Activated naive CD4-positive, alpha-beta T cell treated with anti-CD3 and anti-CD28 coated beads for 36 hours (primary cell): Measurements from ENCODE around the gene MOV10L1. TPM values are rescaled to one million over a fixed set of nuclear protein-coding genes. Genes with fewer than 3 reads are reported as not detected.

Experiments
- CTCF ChIA-PET: fragments of 350-600 bp; sonication (Branson Sonifier 250); formaldehyde crosslinking; loops from one replicate; lab custom pipeline; 2021; ENCODE audit warnings: antibody characterized with exemption; lab: Charles Lee
- DNase-seq: peaks from one replicate; pipeline ENCODE4 v3.0.0-alpha.2; 2020
- H3K27ac Mint-ChIP-seq: one replicate; pipeline ENCODE4 v1.8.0; 2021; ENCODE audit warnings: mild to moderate bottlenecking, mixed read lengths
- H3K27me3 Mint-ChIP-seq: one replicate; pipeline ENCODE4 v1.8.0; 2021; ENCODE audit warnings: low read depth, mixed read lengths
- H3K36me3 Mint-ChIP-seq: one replicate; pipeline ENCODE4 v1.8.0; 2021; ENCODE audit warnings: low read depth, mixed read lengths
- H3K4me1 Mint-ChIP-seq: one replicate; pipeline ENCODE4 v1.8.0; 2021; ENCODE audit warnings: low read depth, mixed read lengths
- H3K4me3 Mint-ChIP-seq: one replicate; pipeline ENCODE4 v1.8.0; 2021; ENCODE audit warnings: mild to moderate bottlenecking, moderate library complexity, mixed read lengths
- H3K9me3 Mint-ChIP-seq: one replicate; pipeline ENCODE4 v1.8.0; 2021; ENCODE audit warnings: mixed read lengths
- intact Hi-C: fragments of 100-400 bp; cut with micrococcal nuclease; formaldehyde crosslinking; loops from one replicate; pipeline ENCODE4 v1.15.1; 2023
- total RNA-seq, 2 experiments: library from RNA; stranded (reverse); gene quantifications; one replicate each; pipeline ENCODE4 v1.2.3, GENCODE V29; 2021

MOV10L1 gene
- total RNA-seq, 2 experiments from 2014 or later, result not detected

DNA sequence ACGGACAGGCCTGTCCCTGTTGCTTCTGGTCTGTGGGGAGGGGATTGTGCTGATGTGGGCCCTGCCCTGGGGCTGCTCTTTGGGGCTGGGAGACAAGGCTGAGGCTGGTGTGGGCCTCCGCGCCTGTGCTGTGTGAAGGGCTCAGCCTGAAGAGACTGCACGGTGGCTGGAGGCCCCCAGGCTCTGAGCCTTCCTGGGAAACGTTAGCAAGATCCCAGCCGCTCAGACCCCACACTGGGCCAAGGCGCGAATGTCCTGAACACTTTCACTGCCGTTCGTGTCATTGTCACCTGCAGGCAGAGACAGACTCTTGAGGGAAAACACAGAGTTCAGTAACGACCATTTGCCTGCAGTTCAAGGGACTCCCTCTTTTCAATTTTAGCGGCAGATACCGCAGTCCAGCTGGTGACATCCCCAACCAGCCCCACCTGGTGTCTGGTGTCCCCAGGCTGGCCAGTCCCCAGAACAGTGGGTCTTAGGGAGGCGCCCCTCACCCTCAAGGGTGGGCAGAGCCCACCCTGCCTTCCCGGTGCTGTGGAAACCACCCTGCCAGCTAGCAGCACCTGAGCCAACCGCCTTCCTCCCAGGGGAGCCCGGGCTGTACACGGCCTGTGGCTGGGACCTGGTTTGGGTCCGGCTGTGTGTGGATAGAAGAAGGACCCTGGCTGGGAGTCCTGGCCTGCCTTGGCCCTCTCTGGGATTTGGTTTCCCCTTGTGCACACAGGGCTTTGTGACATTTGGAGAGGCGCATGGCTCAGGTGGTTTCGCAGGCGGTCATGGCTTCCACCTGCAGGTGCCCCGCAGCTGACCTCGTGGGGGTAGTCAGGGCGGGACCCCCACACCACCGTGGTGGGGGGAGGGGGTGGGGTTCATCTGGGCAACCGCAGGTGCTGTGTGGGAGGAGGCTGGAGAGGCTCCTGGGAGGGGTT lies 86.4 kb downstream of the MOV10L1 start:
- CTCF ChIA-PET, result no interaction called here

DNA sequence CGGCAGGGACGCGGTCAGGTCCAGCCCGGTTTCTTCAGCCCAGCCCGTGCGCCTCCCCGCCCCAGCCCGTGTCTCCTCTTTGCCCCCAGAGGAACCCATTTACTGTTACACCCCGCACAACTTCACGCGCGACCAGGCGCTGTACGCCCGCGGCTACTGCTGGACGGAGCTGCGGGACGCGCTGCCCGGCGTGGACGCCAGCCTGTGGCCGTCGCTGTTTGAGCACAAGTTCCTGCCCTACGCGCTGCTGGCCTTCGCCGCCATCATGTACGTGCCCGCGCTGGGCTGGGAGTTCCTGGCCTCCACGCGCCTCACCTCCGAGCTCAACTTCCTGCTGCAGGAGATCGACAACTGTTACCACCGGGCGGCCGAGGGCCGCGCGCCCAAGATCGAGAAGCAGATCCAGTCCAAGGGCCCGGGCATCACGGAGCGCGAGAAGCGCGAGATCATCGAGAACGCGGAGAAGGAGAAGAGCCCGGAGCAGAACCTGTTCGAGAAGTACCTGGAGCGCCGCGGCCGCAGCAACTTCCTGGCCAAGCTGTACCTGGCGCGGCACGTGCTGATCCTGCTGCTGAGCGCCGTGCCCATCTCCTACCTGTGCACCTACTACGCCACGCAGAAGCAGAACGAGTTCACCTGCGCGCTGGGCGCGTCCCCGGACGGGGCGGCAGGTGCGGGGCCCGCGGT lies 87.2 kb downstream of the MOV10L1 start:
- no peaks in the 10 kb centered on the region for H3K9me3 Mint-ChIP-seq
- no peaks in the 10 kb centered on the region for H3K4me1 Mint-ChIP-seq
- no peak overlapping the region for H3K4me3 Mint-ChIP-seq
- no peak overlapping the region for H3K27ac Mint-ChIP-seq
- H3K27me3 Mint-ChIP-seq, result peaks cover 14% of the 10 kb centered on the region
- H3K36me3 Mint-ChIP-seq, result no peaks in the 10 kb centered on the region
- CTCF ChIA-PET, result no interaction called here
- intact Hi-C loops, result no loop called here
- DNase-seq, result no peak

More for the DNA sequence above, 86.4 kb downstream of the MOV10L1 start:
- H3K27ac Mint-ChIP-seq, result no peak overlapping the region
- peaks cover 17% of the 10 kb centered on the region for H3K27me3 Mint-ChIP-seq
- H3K36me3 Mint-ChIP-seq, result no peaks in the 10 kb centered on the region
- H3K4me1 Mint-ChIP-seq, result no peaks in the 10 kb centered on the region
- no peak for DNase-seq
- no peaks in the 10 kb centered on the region for H3K9me3 Mint-ChIP-seq
- intact Hi-C loops, result no loop called here
- H3K4me3 Mint-ChIP-seq, result no peak overlapping the region

DNA sequence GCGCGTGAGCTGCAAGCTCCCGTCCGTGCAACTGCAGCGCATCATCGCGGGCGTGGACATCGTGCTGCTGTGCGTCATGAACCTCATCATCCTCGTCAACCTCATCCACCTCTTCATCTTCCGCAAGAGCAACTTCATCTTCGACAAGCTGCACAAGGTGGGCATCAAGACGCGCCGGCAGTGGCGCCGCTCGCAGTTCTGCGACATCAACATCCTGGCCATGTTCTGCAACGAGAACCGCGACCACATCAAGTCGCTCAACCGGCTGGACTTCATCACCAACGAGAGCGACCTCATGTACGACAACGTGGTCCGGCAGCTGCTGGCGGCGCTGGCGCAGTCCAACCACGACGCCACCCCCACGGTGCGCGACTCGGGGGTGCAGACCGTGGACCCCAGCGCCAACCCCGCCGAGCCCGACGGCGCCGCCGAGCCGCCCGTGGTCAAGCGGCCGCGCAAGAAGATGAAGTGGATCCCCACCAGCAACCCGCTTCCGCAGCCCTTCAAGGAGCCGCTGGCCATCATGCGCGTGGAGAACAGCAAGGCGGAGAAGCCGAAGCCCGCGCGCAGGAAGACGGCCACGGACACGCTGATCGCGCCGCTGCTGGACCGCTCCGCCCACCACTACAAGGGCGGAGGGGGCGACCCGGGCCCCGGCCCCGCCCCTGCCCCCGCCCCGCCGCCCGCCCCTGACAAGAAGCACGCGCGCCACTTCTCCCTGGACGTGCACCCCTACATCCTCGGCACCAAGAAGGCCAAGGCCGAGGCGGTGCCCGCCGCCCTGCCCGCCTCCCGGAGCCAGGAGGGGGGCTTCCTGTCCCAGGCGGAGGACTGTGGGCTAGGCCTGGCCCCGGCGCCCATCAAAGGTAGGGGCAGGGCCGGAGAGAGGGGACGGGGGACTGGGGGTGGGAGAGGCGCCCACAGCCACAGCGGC lies 88.0 kb downstream of the MOV10L1 start:
- no peak overlapping the region for H3K4me3 Mint-ChIP-seq
- H3K27ac Mint-ChIP-seq, result no peak overlapping the region
- no peaks in the 10 kb centered on the region for H3K4me1 Mint-ChIP-seq
- DNase-seq, result no peak
- peaks cover 8% of the 10 kb centered on the region for H3K27me3 Mint-ChIP-seq
- CTCF ChIA-PET, result no interaction called here
- no peaks in the 10 kb centered on the region for H3K9me3 Mint-ChIP-seq
- H3K36me3 Mint-ChIP-seq, result no peaks in the 10 kb centered on the region
- intact Hi-C loops, result no loop called here

DNA sequence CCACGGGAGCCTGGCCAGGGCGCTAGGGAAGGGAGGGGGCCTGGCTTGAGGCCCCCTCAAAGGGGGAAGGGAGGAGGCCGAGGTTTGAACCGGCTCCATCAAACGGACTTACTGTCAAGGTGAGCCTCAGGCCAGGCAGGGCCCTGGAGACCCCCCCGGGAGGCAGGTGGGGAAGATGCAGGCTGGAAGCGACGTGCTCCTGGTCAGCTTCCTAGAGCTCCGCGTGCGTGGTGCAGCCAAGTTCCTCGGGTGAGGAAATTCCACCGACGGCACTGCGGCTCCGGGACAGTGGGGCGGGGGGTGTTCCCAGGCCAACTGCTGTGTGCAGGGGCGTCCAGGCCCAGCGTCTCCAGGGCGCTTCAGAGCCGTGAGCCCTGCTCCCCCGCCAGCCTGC lies 88.7 kb downstream of the MOV10L1 start:
- no peaks in the 10 kb centered on the region for H3K9me3 Mint-ChIP-seq
- H3K27ac Mint-ChIP-seq, result no peak overlapping the region
- peaks cover 8% of the 10 kb centered on the region for H3K27me3 Mint-ChIP-seq
- H3K4me1 Mint-ChIP-seq, result no peaks in the 10 kb centered on the region
- DNase-seq, result no peak
- no peak overlapping the region for H3K4me3 Mint-ChIP-seq
- H3K36me3 Mint-ChIP-seq, result no peaks in the 10 kb centered on the region
- CTCF ChIA-PET, result no interaction called here
- intact Hi-C loops, result no loop called here

DNA sequence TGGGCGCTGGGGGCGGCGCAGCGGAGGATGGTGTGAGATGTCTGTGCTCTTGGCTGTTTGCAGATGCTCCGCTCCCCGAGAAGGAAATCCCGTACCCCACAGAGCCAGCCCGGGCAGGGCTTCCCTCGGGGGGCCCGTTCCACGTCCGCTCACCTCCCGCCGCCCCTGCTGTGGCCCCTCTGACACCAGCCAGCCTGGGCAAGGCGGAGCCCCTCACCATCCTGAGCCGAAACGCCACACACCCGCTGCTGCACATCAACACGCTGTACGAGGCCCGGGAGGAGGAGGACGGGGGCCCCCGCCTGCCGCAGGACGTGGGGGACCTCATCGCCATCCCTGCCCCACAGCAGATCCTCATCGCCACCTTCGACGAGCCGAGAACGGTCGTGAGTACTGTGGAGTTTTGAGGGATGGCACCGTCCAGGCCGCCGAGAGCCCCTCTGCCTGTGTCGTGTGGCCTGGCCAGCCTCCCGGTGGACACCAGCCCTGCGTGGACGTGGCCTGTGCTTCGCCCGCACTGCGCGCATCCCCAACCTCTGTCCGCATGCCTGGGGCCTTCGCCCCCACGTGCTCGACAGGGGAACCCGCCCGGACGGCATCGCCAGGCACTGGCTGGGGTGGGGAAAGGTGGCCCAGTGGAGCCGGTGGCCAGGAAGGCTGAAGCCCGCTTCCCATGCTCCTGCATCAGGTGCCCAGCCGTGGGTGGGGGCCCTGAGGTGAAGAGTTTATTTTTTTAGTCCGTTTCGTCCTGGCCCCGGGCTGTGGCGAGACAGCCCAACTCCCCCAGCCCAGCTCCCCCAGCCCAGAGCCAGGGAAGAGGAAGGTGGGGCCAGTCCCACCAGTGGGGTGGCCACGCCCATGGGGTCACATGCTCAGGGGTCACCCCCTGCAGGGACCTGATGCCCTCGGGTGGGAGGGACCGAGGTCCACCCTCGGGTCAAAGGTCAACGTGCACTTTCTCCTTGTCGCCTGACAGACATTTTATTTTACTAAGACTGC lies 89.4 kb downstream of the MOV10L1 start:
- no peaks in the 10 kb centered on the region for H3K36me3 Mint-ChIP-seq
- H3K9me3 Mint-ChIP-seq, result no peaks in the 10 kb centered on the region
- intact Hi-C loops, result no loop called here
- no peak for DNase-seq
- H3K4me1 Mint-ChIP-seq, result no peaks in the 10 kb centered on the region
- no peak overlapping the region for H3K4me3 Mint-ChIP-seq
- CTCF ChIA-PET, result no interaction called here
- H3K27ac Mint-ChIP-seq, result no peak overlapping the region
- peaks cover 5% of the 10 kb centered on the region for H3K27me3 Mint-ChIP-seq

DNA sequence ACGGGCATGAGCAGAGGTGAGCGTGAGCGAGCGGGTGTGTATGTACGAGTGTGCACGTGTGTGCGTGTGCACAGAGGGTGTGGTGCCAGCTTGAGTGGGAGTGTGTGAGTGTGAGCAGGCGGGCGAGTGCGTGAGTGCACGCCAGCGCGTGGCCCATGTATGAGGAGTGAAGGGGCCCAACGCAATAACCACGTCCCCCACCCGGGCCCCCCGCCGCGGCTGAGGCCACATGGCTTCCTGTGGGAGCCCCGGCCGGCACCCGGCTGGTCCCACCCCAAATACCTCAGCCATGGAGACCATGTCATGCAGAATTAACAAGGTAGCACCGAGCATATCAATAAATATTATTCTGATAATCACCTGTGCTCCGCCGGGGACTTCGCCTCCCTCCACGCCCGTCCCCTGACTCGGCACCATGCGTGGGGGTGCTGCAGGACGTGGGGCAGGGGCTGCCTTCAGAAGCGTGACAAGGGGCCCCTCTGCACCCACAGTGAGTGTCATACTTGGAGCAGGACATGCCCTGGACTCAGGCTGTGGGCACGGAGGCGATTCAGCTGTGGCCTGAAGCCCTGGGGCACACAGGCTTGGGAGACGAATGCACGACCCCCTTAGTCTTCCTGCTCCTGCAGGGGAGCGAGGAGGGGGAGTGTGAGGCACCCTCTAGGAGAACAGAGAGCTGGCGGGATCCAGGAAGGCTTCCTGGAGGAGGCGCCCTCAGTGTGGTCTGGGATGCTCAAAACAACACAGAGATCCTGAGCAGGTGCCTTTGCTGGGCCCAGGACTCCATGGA lies 90.3 kb downstream of the MOV10L1 start:
- intact Hi-C loops, result no loop called here
- Mint-ChIP-seq H3K27ac (no peak overlapping the region), H3K9me3 (no peaks in the 10 kb centered on the region), H3K36me3 (no peaks in the 10 kb centered on the region), H3K27me3 (peaks cover 5% of the 10 kb centered on the region), H3K4me1 (peaks cover 3% of the 10 kb centered on the region), H3K4me3 (no peak overlapping the region)
- no peak for DNase-seq
- CTCF ChIA-PET, result no interaction called here

DNA sequence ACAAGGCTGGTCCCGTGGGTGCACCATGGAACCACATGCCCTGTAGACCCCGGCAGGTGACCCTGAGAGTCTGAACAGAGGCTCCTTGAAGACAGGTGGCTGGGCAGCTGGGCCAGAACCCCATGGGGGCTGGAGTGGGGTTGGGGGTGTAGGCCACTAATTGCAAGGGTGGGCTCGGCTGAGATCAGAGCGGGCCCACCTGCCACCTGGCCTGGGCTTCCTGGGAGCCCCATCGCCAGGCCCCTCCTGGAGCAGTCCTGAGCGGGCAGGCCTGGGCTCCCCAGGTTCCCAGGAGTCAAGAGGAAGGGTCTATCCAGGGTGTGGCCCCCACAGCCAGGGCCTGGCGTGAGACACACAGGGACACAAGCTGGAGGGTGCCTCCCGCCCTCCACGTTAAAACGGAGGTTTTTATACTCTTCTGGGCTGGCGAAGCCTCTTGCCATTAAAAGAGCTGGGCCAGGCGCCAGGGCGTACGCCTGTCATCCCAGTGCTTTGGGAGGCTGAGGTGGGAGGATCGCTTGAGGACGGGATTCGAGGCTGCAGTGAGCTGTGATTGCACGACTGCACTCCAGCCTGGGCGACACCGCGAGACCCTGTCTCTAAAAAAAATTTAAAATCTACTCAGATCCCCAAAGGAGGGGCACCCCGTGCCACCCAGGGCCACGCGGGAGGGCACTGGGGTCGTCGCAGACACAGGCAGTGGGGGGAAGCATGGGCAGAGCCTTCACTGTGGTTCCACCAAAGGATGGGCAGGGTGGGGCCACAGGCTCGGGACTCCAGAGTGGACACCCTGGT lies 91.1 kb downstream of the MOV10L1 start:
- Mint-ChIP-seq H3K4me1 (peaks cover 5% of the 10 kb centered on the region), H3K36me3 (no peaks in the 10 kb centered on the region), H3K9me3 (no peaks in the 10 kb centered on the region), H3K27me3 (peaks cover 5% of the 10 kb centered on the region), H3K4me3 (no peak overlapping the region), H3K27ac (no peak overlapping the region)
- CTCF ChIA-PET, result no interaction called here
- no peak for DNase-seq
- intact Hi-C loops, result no loop called here

DNA sequence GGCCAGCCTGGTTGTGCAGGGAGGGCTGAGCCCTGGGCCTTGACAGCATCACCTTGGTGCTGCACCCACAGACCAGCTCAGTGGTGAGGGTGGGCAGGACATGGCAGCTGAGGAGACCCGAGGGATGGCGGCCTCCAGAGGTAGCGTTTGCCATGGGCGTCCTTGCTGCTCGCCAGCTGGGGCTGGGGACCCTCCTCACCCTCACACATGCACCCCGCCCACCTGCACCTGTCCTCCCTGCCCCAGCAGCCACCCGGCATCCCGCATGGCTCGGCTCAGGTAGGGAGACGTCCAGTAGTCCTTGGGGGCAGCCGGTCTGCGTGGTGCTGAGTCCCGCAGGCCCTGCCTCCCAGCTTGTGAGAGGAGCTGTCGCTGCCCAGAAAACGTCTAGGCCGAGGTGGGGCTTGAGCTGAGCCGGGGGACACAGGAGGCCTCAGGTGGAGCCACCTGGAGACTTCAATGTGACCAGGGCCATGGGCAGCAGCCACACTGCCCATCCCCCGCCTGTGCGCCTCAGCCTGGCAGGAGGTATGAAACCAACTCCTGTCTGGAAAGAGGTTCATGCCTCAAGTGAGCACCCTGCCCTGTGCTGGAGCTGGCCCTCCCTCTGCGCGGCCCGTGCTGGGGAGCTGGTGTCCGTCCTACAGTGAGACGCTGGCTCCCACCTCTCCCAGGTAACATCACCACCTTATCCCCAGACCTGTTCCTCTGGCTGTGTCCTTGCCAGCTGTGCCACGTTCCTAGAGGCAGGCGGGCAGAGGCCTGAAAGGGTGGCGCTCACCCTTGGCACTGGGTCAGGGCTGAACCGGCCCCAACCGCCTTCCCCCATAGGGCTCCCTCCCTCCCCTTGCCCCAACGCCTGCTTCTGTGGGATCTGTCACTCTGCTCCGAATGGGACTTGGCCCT lies 92.6 kb downstream of the MOV10L1 start:
- Mint-ChIP-seq H3K27me3 (peaks cover 5% of the 10 kb centered on the region), H3K4me1 (peaks cover 12% of the 10 kb centered on the region), H3K36me3 (peaks cover 2% of the 10 kb centered on the region), H3K9me3 (no peaks in the 10 kb centered on the region), H3K4me3 (no peak overlapping the region), H3K27ac (no peak overlapping the region)
- DNase-seq, result no peak
- intact Hi-C loops, result no loop called here
- CTCF ChIA-PET, result no interaction called here

DNA sequence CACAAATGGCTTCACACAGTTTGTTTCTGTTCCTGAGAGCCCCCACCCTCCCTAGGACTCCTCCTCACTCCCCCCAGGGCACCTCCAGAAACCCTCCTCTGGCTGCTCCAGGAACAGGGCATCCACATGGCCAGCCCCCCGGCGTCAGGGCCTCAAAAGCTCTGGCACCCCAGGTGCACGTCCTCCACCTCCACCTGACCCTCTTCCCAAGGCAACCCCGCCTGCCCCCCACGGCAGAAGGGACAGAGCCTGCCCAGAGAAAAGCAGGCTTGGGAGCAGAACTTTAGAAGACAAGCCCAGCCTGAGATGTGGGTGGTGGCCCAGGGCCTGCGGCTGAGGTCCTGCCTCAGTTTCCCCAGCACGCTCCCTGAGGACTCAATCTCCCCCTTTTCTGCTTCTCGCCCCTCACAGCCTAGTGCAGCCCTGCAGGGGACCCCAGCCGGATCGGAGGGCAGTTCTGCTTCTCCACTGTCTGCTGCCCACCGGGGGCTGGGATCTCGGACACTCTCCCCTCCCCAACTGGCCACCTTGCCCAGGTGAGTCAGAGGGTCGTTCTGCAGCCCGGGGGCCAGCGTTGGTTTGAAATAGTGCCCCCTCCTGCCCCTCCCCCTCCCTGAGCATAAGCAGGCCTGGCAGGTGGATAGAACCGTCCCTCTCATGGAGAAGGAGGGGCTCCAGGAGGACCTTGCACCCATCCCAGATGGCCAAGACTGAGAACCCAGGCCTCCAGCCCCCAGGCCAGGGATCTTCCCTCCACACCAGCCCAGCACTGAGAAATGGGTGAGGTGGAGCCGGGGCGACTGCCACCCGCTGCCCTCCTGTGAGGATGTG lies 93.5 kb downstream of the MOV10L1 start:
- Mint-ChIP-seq H3K36me3 (peaks cover 2% of the 10 kb centered on the region), H3K4me3 (peak overlapping the region; percentile 51), H3K9me3 (no peaks in the 10 kb centered on the region), H3K4me1 (peaks cover 17% of the 10 kb centered on the region), H3K27ac (no peak overlapping the region), H3K27me3 (peaks cover 5% of the 10 kb centered on the region)
- intact Hi-C loops, result no loop called here
- CTCF ChIA-PET, result no interaction called here
- no peak for DNase-seq
